ENCODE data around the gene UGT1A3. TPM values are rescaled to one million over a fixed set of nuclear protein-coding genes. Genes with fewer than 3 reads are reported as not detected.

The UGT1A3 gene
- total RNA-seq, 1 donor from 2014 or later: not detected

- H3K4me1 Mint-ChIP-seq (ENCODE audit: unreplicated experiment): no peaks in the 10 kb centered on the region
- H3K27me3 Mint-ChIP-seq (ENCODE audit: unreplicated experiment): no peaks in the 10 kb centered on the region
- TF ChIP-seq CTCF (IDR thresholded peaks at IDR 0.05; ENCODE audit: unreplicated experiment): no peak
- no peaks in the 10 kb centered on the region for H3K36me3 Mint-ChIP-seq (ENCODE audit: low read depth, unreplicated experiment)
- no peaks in the 10 kb centered on the region for H3K9me3 Mint-ChIP-seq (ENCODE audit: unreplicated experiment)
- H3K27ac Mint-ChIP-seq (ENCODE audit: unreplicated experiment): no peak overlapping the region
- DNase-seq (ENCODE audit: low spot score): no peak
- no peak overlapping the region for H3K4me3 Mint-ChIP-seq (ENCODE audit: unreplicated experiment)
Measured at GRCh38 chr2:233768076-233768475, 39.2 kb downstream of the UGT1A3 start.

- no peak overlapping the region for H3K4me3 Mint-ChIP-seq (ENCODE audit: unreplicated experiment)
- no peaks in the 10 kb centered on the region for H3K36me3 Mint-ChIP-seq (ENCODE audit: low read depth, unreplicated experiment)
- no peak for DNase-seq (ENCODE audit: low spot score)
- no peaks in the 10 kb centered on the region for H3K4me1 Mint-ChIP-seq (ENCODE audit: unreplicated experiment)
- H3K27ac Mint-ChIP-seq (ENCODE audit: unreplicated experiment): no peak overlapping the region
- no peaks in the 10 kb centered on the region for H3K9me3 Mint-ChIP-seq (ENCODE audit: unreplicated experiment)
- no peaks in the 10 kb centered on the region for H3K27me3 Mint-ChIP-seq (ENCODE audit: unreplicated experiment)
- no peak for TF ChIP-seq CTCF (IDR thresholded peaks at IDR 0.05; ENCODE audit: unreplicated experiment)
Measured at GRCh38 chr2:233769260-233769659, 40.4 kb downstream of the UGT1A3 start.

GRCh38 chr2:233772153-233772552 is 43.3 kb downstream of the UGT1A3 start:
- Mint-ChIP-seq H3K4me1 (ENCODE audit: unreplicated experiment) (no peaks in the 10 kb centered on the region), H3K27me3 (ENCODE audit: unreplicated experiment) (no peaks in the 10 kb centered on the region), H3K4me3 (ENCODE audit: unreplicated experiment) (no peak overlapping the region), H3K27ac (ENCODE audit: unreplicated experiment) (no peak overlapping the region), H3K9me3 (ENCODE audit: unreplicated experiment) (no peaks in the 10 kb centered on the region), H3K36me3 (ENCODE audit: low read depth, unreplicated experiment) (no peaks in the 10 kb centered on the region)
- DNase-seq (ENCODE audit: low spot score): no peak
- TF ChIP-seq CTCF (IDR thresholded peaks at IDR 0.05; ENCODE audit: unreplicated experiment): no peak

GRCh38 chr2:233772583-233772982 is 43.7 kb downstream of the UGT1A3 start:
- no peaks in the 10 kb centered on the region for H3K36me3 Mint-ChIP-seq (ENCODE audit: low read depth, unreplicated experiment)
- H3K4me1 Mint-ChIP-seq (ENCODE audit: unreplicated experiment): no peaks in the 10 kb centered on the region
- no peaks in the 10 kb centered on the region for H3K9me3 Mint-ChIP-seq (ENCODE audit: unreplicated experiment)
- no peak for DNase-seq (ENCODE audit: low spot score)
- no peak overlapping the region for H3K27ac Mint-ChIP-seq (ENCODE audit: unreplicated experiment)
- no peaks in the 10 kb centered on the region for H3K27me3 Mint-ChIP-seq (ENCODE audit: unreplicated experiment)
- no peak overlapping the region for H3K4me3 Mint-ChIP-seq (ENCODE audit: unreplicated experiment)
- TF ChIP-seq CTCF (IDR thresholded peaks at IDR 0.05; ENCODE audit: unreplicated experiment): no peak

- no peak for TF ChIP-seq CTCF (IDR thresholded peaks at IDR 0.05; ENCODE audit: unreplicated experiment)
- no peak for DNase-seq (ENCODE audit: low spot score)
- H3K4me1 Mint-ChIP-seq (ENCODE audit: unreplicated experiment): no peaks in the 10 kb centered on the region
- H3K27me3 Mint-ChIP-seq (ENCODE audit: unreplicated experiment): no peaks in the 10 kb centered on the region
- H3K4me3 Mint-ChIP-seq (ENCODE audit: unreplicated experiment): no peak overlapping the region
- no peak overlapping the region for H3K27ac Mint-ChIP-seq (ENCODE audit: unreplicated experiment)
- H3K36me3 Mint-ChIP-seq (ENCODE audit: low read depth, unreplicated experiment): no peaks in the 10 kb centered on the region
- no peaks in the 10 kb centered on the region for H3K9me3 Mint-ChIP-seq (ENCODE audit: unreplicated experiment)
Measured at GRCh38 chr2:233773854-233774253, 45.0 kb downstream of the UGT1A3 start.

Data from endothelial cell (in vitro differentiated cells).